BE2C (cell line): ENCODE measurements around the gene GTSF1L.

Experiments used
- DNase-seq: peaks from one replicate; pipeline ENCODE4 v3.0.0-alpha.2; 2020
- H3K27me3 ChIP-seq: fragments of 250-450 bp; sonication (Bioruptor Pico); 2 replicates; pipeline ENCODE4 v1.5.1; 2020; ENCODE audit warnings: mild to moderate bottlenecking
- H3K36me3 ChIP-seq: fragments of 250-450 bp; sonication (Bioruptor Pico); 2 replicates; pipeline ENCODE4 v1.5.1; 2020; ENCODE audit warnings: mild to moderate bottlenecking
- H3K4me1 ChIP-seq: fragments of 250-450 bp; sonication (Bioruptor Pico); 2 replicates; pipeline ENCODE4 v1.5.1; 2020
- H3K4me3 ChIP-seq: 2 replicates; pipeline ENCODE4 v1.5.1; 2011; ENCODE audit warnings: low read depth, low read length
- H3K9me3 ChIP-seq: fragments of 250-450 bp; sonication (Bioruptor Pico); 2 replicates; pipeline ENCODE4 v1.5.1; 2020
- CTCF ChIP-seq: IDR thresholded peaks from 2 replicates; pipeline ENCODE4 v1.5.1; 2012; ENCODE audit warnings: mild to moderate bottlenecking, low read depth, low read length

GTSF1L gene

GRCh38 chr20:43716757-43717615 is 9.8 kb downstream of the GTSF1L start:
- Histone ChIP-seq H3K4me3 (no peak overlapping the region), H3K36me3 (peaks cover 28% of the 10 kb centered on the region), H3K27me3 (no peaks in the 10 kb centered on the region), H3K9me3 (no peaks in the 10 kb centered on the region), H3K4me1 (peaks cover 7% of the 10 kb centered on the region)
- no peak for TF ChIP-seq CTCF
- DNase-seq: no peak

DNA sequence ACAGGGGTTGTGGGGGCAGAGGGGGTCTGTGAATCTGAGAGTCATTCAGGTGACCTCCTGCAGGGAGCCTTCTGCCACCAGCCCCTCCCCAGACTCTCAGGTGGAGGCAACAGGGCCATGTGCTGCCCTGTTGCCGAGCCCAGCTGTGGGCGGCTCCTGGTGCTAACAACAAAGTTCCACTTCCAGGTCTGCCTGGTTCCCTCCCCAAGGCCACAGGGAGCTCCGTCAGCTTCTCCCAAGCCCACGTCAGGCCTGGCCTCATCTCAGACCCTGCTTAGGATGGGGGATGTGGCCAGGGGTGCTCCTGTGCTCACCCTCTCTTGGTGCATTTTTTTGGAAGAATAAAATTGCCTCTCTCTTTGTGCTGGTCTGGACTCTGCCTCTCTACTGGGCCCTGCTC is 10.7 kb downstream of the GTSF1L start:
- no peak overlapping the region for H3K4me3 ChIP-seq
- no peak for TF ChIP-seq CTCF
- peaks cover 2% of the 10 kb centered on the region for H3K4me1 ChIP-seq
- H3K27me3 ChIP-seq: no peaks in the 10 kb centered on the region
- H3K9me3 ChIP-seq: no peaks in the 10 kb centered on the region
- DNase-seq: no peak
- peaks cover 28% of the 10 kb centered on the region for H3K36me3 ChIP-seq

DNA sequence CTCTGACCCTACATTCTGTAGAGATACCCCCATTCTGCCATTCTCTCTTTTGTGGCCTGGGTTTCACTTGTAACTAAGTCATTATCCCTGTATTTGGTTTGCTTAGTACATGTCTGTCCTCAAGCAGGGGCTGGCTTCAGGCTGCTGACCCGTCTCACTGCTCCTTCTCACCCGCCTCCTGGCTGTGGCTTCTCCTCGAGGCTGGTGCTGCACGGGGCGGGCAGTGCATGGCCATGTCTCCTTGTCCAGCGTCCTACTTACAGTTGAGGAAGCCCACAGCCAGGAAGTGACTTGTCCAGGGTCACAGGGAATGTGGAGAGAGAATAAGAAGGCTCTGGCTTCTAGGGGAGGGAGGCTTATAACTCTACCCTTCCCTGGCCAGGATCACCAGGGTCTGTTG is 11.3 kb downstream of the GTSF1L start:
- H3K4me3 ChIP-seq: no peak overlapping the region
- no peaks in the 10 kb centered on the region for H3K27me3 ChIP-seq
- no peaks in the 10 kb centered on the region for H3K9me3 ChIP-seq
- H3K4me1 ChIP-seq: no peaks in the 10 kb centered on the region
- no peak for DNase-seq
- no peak for TF ChIP-seq CTCF
- peaks cover 28% of the 10 kb centered on the region for H3K36me3 ChIP-seq

DNA sequence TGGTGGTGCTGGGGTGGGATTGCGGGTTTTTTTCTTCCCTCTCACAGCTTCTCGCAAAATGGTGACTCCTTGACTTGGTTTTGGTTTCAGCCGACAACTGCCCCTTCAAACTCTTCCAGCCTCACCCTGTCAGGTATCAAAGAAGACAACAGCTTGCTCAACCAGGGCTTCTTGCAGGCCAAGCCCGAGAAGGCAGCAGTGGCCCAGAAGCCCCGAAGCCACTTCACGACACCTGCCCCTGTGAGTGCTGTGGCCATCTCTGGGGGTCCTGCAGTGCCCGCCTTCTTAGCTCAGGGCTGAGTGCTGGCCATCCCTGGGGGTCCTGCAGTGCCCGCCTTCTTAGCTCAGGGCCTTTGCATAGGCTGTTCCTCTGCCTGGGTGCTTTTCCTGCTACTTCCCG is 11.8 kb downstream of the GTSF1L start:
- no peaks in the 10 kb centered on the region for H3K4me1 ChIP-seq
- H3K27me3 ChIP-seq: no peaks in the 10 kb centered on the region
- DNase-seq: no peak
- TF ChIP-seq CTCF: no peak
- H3K9me3 ChIP-seq: no peaks in the 10 kb centered on the region
- peaks cover 33% of the 10 kb centered on the region for H3K36me3 ChIP-seq
- no peak overlapping the region for H3K4me3 ChIP-seq

DNA sequence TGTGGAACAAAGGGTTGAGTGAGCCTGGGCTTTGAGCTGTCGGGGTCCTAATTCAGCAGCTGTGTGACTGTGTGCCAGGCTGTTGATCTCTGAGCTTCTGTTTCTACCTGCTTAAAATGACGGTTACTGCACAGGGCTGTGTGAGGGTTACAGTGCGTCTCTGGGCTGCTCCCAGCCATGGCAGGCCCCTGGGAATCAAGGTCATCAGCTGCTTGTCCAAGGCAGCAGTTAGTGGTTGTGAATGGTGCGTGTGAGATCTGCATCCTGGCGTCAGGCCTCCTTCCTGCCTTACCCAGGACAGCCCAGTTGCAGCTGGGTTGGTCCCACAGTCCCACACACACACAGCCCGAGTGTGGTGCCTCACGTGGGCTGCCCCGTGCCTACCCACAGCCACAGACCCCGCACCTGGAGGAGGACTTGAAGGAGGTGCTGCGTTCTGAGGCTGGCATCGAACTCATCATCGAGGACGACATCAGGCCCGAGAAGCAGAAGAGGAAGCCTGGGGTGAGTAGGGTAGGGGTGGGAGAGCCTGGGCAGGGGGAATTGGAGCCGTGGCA is 15.6 kb downstream of the GTSF1L start:
- no peak for TF ChIP-seq CTCF
- H3K9me3 ChIP-seq: no peaks in the 10 kb centered on the region
- DNase-seq: no peak
- H3K36me3 ChIP-seq: peaks cover 54% of the 10 kb centered on the region
- no peak overlapping the region for H3K4me3 ChIP-seq
- no peaks in the 10 kb centered on the region for H3K27me3 ChIP-seq
- no peaks in the 10 kb centered on the region for H3K4me1 ChIP-seq

DNA sequence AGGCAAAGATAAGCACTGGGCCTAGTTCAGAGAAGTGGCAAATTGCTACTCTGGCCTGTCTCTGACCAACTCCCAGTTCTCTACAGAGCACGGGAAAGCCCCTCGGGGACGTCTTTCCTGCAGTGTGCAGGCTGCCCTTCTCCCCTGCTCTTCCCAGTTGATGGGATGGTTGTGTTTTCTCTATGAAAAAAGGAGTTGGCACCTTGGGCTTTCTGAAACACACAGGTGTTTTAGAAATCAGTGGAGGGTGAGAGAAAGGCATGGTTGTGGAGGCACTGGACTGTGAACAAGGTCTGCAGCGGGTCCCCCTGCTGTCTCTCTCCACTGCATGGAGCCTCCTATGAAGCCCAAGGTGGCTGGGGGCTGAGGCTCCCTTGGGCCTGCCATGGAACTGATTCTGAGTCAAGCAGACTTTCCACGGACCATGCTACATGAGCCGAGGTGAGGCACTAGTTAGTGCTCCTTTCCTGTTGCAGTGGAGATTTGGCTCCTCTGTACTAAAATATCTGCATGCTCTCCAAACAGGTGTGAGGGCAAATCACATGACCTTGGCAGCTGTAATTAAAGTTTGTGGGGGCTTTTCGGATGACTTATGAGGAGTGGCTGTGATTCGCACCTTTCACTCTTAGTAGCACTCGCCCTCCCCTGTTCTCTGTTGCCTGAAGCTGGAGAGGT is 16.3 kb downstream of the GTSF1L start:
- no peaks in the 10 kb centered on the region for H3K9me3 ChIP-seq
- no peak for DNase-seq
- no peak for TF ChIP-seq CTCF
- H3K36me3 ChIP-seq: peaks cover 54% of the 10 kb centered on the region
- H3K4me1 ChIP-seq: no peaks in the 10 kb centered on the region
- H3K27me3 ChIP-seq: no peaks in the 10 kb centered on the region
- no peak overlapping the region for H3K4me3 ChIP-seq
